ENCODE data around the gene EFR3B. TPM values are rescaled to one million over a fixed set of nuclear protein-coding genes. Genes with fewer than 3 reads are reported as not detected.

Gene EFR3B
- total and polyA plus RNA-seq, 2 of the 13 experiments (the other 11 are each of a cell fraction or from before 2014, with no cell fraction given) = 0.42 TPM

- no peak overlapping the region for H3K4me3 ChIP-seq (replicated peaks in 1 of 3; ENCODE audit: insufficient read depth in 1 of 3, low read depth in 2 of 3, low read length in 3 of 3)
- no peak overlapping the region for H3K27ac ChIP-seq (ENCODE audit: extremely low read length, insufficient read depth, low read length)
- TF ChIP-seq MAFK (conservative IDR thresholded peaks at IDR 0.05 in 1 of 2, IDR thresholded peaks at IDR 0.05 in 1 of 2; ENCODE audit: low read length in 2 of 2) (peak; percentile 62 to 80), MAFF (IDR thresholded peaks at IDR 0.05; ENCODE audit: low read depth, low read length) (peak; percentile 36; the same call in 1 of the 2 replicates), GFI1 (CRISPR knock-in tag; IDR thresholded peaks at IDR 0.05; ENCODE audit: borderline replicate concordance) (no peak), NFE2L2 (IDR thresholded peaks at IDR 0.05; ENCODE audit: low read length) (0 out of 2 replicates have a peak, but pooled peaks have one; percentile 21), DR1 (CRISPR knock-in tag; IDR thresholded peaks at IDR 0.05) (no peak)
- no peak overlapping the region for H3K9ac ChIP-seq (ENCODE audit: insufficient read depth, low read depth, low read length)
- ATAC-seq (no peak), FAIRE-seq (no peak), DNase-seq (ENCODE audit: low spot score) (no peak)
- no peak overlapping the region for H2AFZ ChIP-seq (ENCODE audit: low read length)
- CTCF ChIA-PET (ENCODE audit: low intra/inter-chr PET ratio, low total read pairs) = no interaction called here
- H3K36me3 ChIP-seq (replicated peaks in 1 of 2; ENCODE audit: control insufficient read depth in 1 of 2, insufficient read depth in 2 of 2, low read length in 2 of 2) = no peaks in the 10 kb centered on the region
- H3K27me3 ChIP-seq (ENCODE audit: control insufficient read depth in 1 of 2, insufficient read depth in 2 of 2, low read length in 2 of 2) = peaks cover 0 to 5% of the 10 kb centered on the region in 2 experiments; a peak in 2 of 5 replicates
- peaks cover 12% of the 10 kb centered on the region; the same call in 1 of the 2 replicates for H3K4me1 ChIP-seq (ENCODE audit: insufficient read depth, low read length)
- BruUV-seq (replicated peaks) = no TSS peak
- POLR2A ChIA-PET = no interaction called here
- 61% methylated on average over 4 of the region's 4 CpGs for WGBS (ENCODE audit: low lambda C conversion rate)
- no peak overlapping the region for H3K4me2 ChIP-seq (ENCODE audit: low read depth, low read length)
- intact Hi-C loops (cut with micrococcal nuclease; ENCODE audit: unreplicated experiment) (no loop called here), in situ Hi-C loops (cut with HindIII; ENCODE audit: extremely low pct_ligation_motif_present, low pct_unique_long_range_greater_than_20kb) (no loop called here)
- no peaks in the 10 kb centered on the region for H3K79me2 ChIP-seq (ENCODE audit: insufficient read depth, low read length)
- no peaks in the 10 kb centered on the region for H4K20me1 ChIP-seq (ENCODE audit: insufficient read depth, low read length)
- H3K9me3 ChIP-seq (ENCODE audit: low read length) = no peaks in the 10 kb centered on the region
Measured at GRCh38 chr2:25073914-25074313, 32.0 kb downstream of the EFR3B start.

GRCh38 chr2:25074826-25075225 lies 33.0 kb downstream of the EFR3B start:
- CTCF ChIA-PET (ENCODE audit: low intra/inter-chr PET ratio, low total read pairs) = no interaction called here
- no peaks in the 10 kb centered on the region for H4K20me1 ChIP-seq (ENCODE audit: insufficient read depth, low read length)
- no peak for FAIRE-seq
- no peaks in the 10 kb centered on the region for H3K79me2 ChIP-seq (ENCODE audit: insufficient read depth, low read length)
- BruUV-seq (replicated peaks) = no TSS peak
- in situ Hi-C loops (cut with HindIII; ENCODE audit: extremely low pct_ligation_motif_present, low pct_unique_long_range_greater_than_20kb) (no loop called here), intact Hi-C loops (cut with micrococcal nuclease; ENCODE audit: unreplicated experiment) (no loop called here)
- ATAC-seq = no peak
- no peak overlapping the region for H3K4me2 ChIP-seq (ENCODE audit: low read depth, low read length)
- POLR2A ChIA-PET = no interaction called here
- H3K9ac ChIP-seq (ENCODE audit: insufficient read depth, low read depth, low read length) = no peak overlapping the region
- no peaks in the 10 kb centered on the region for H3K36me3 ChIP-seq (replicated peaks in 1 of 2; ENCODE audit: control insufficient read depth in 1 of 2, insufficient read depth in 2 of 2, low read length in 2 of 2)
- H2AFZ ChIP-seq (ENCODE audit: low read length) = no peak overlapping the region
- H3K27ac ChIP-seq (ENCODE audit: extremely low read length, insufficient read depth, low read length) = no peak overlapping the region
- H3K4me1 ChIP-seq (ENCODE audit: insufficient read depth, low read length) = peaks cover 12% of the 10 kb centered on the region; the same call in 1 of the 2 replicates
- peaks cover 0 to 7% of the 10 kb centered on the region in 2 experiments; a peak in 2 of 5 replicates for H3K27me3 ChIP-seq (ENCODE audit: control insufficient read depth in 1 of 2, insufficient read depth in 2 of 2, low read length in 2 of 2)
- DNase-seq (ENCODE audit: low spot score) = no peak
- H3K9me3 ChIP-seq (ENCODE audit: low read length) = no peaks in the 10 kb centered on the region
- 68% methylated on average over 3 of the region's 3 CpGs for WGBS (ENCODE audit: low lambda C conversion rate)
- H3K4me3 ChIP-seq (replicated peaks in 1 of 3; ENCODE audit: insufficient read depth in 1 of 3, low read depth in 2 of 3, low read length in 3 of 3) = no peak overlapping the region
- no peak for TF ChIP-seq ZNF549 (CRISPR knock-in tag; IDR thresholded peaks at IDR 0.05)
- TF ChIP-seq PRPF4 (IDR thresholded peaks at IDR 0.05; ENCODE audit: low read depth, low read length, poor library complexity, severe bottlenecking) = no peak
- no peak for TF ChIP-seq ADNP (CRISPR knock-in tag; IDR thresholded peaks at IDR 0.05)
- TF ChIP-seq KDM4B (CRISPR knock-in tag; IDR thresholded peaks at IDR 0.05) = no peak
- TF ChIP-seq ZFP90 (CRISPR knock-in tag; IDR thresholded peaks at IDR 0.05; ENCODE audit: borderline replicate concordance) = no peak
- TF ChIP-seq NPAS2 (CRISPR knock-in tag; IDR thresholded peaks at IDR 0.05; ENCODE audit: borderline replicate concordance) = no peak
- TF ChIP-seq ZNF839 (CRISPR knock-in tag; IDR thresholded peaks at IDR 0.05; ENCODE audit: borderline replicate concordance) = no peak
- TF ChIP-seq ZNF749 (CRISPR knock-in tag; IDR thresholded peaks at IDR 0.05; ENCODE audit: borderline replicate concordance) = no peak
- no peak for TF ChIP-seq TBP (CRISPR knock-in tag; IDR thresholded peaks at IDR 0.05)
- no peak for TF ChIP-seq ZBTB46 (CRISPR knock-in tag; IDR thresholded peaks at IDR 0.05; ENCODE audit: borderline replicate concordance)
- TF ChIP-seq ZNF331 (CRISPR knock-in tag; IDR thresholded peaks at IDR 0.05) = no peak
- no peak for TF ChIP-seq MAX (IDR thresholded peaks at IDR 0.05)
- no peak for TF ChIP-seq KDM6A (CRISPR knock-in tag; IDR thresholded peaks at IDR 0.05; ENCODE audit: low read depth)
- TF ChIP-seq BRCA1 (CRISPR knock-in tag; IDR thresholded peaks at IDR 0.05) = no peak
